Stomach smooth muscle (tissue), 2 donors: ENCODE results near the gene BAHCC1.

Experiments
- H3K27ac ChIP-seq: one replicate; pipeline ENCODE4 v1.7.0; 2013; ENCODE audit warnings: mild to moderate bottlenecking, low read length, inconsistent platforms
- H3K27me3 ChIP-seq, 2 donors: one replicate each; pipeline ENCODE4 v1.7.0; 2013; ENCODE audit warnings: low read length in 2 of 2; ENCODE audit not compliant: insufficient read depth in 2 of 2, control insufficient read depth in 1 of 2
- H3K36me3 ChIP-seq, 2 donors: one replicate each; pipeline ENCODE4 v1.7.0; 2013; ENCODE audit warnings: low read length in 2 of 2; ENCODE audit not compliant: control insufficient read depth in 2 of 2, insufficient read depth in 2 of 2
- H3K4me1 ChIP-seq: one replicate; pipeline ENCODE4 v1.7.0; 2013; ENCODE audit warnings: low read length; ENCODE audit not compliant: control insufficient read depth, insufficient read depth
- H3K4me3 ChIP-seq, 2 donors: one replicate each; pipeline ENCODE4 v1.7.0; 2013; ENCODE audit warnings: low read length in 2 of 2
- H3K9ac ChIP-seq, 2 donors: one replicate each; pipeline ENCODE4 v1.7.0; 2013; ENCODE audit warnings: low read length in 2 of 2, mild to moderate bottlenecking in 1 of 2
- H3K9me3 ChIP-seq, 2 donors: one replicate each; pipeline ENCODE4 v1.7.0; 2013; ENCODE audit warnings: low read length in 2 of 2; ENCODE audit not compliant: control insufficient read depth in 2 of 2
- donor health status: healthy.
- donor health status: Pancreatic carcinoma.

The BAHCC1 gene

DNA sequence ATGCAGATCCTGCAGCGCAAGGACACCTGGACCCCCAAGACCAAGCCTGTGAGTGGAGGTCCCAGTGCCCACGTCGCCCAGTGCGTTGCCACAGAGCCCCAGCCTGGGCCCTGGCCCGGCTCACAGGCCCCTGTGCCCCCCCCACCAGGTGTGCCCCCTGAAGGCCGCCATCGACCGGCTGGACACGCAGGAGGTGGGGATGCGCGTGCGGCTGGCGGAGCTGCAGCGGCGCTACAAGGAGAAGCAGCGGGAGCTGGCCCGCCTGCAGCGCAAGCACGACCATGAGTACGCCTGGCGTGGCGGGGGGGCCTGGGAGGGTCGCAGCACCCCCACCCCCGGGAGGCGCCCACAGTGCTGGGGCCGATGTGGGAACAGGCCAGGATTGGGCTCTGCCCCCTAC is 56.6 kb downstream of the BAHCC1 start:
- no peaks in the 10 kb centered on the region for H3K4me1 ChIP-seq
- no peaks in the 10 kb centered on the region for H3K9me3 ChIP-seq
- no peak overlapping the region for H3K4me3 ChIP-seq
- H3K27ac ChIP-seq: no peak overlapping the region
- H3K36me3 ChIP-seq: no peaks in the 10 kb centered on the region
- no peak overlapping the region for H3K9ac ChIP-seq
- no peaks in the 10 kb centered on the region for H3K27me3 ChIP-seq

DNA sequence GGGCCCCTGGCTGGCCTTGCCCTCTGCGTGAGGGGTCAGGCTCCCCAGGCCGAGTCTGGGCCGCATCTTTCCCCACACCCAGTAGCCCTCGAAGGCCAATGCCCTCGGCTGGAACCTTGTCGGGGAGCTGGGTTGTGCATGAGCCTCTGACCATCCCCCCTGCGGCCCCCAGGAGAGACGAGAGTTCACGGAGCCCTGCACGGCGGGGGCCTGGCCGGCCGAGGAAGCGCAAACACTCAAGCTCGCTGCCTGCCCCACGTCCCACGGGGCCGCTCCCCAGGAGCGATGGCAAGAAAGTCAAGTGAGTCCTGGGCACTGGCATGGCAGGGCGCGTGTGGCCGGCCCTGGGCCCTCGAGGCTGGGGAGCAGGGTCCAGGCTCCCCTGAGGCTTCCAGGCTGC is 57.3 kb downstream of the BAHCC1 start:
- Histone ChIP-seq H3K27me3 (no peaks in the 10 kb centered on the region), H3K9ac (no peak overlapping the region), H3K9me3 (no peaks in the 10 kb centered on the region), H3K4me1 (no peaks in the 10 kb centered on the region), H3K36me3 (no peaks in the 10 kb centered on the region), H3K27ac (no peak overlapping the region), H3K4me3 (no peak overlapping the region)

DNA sequence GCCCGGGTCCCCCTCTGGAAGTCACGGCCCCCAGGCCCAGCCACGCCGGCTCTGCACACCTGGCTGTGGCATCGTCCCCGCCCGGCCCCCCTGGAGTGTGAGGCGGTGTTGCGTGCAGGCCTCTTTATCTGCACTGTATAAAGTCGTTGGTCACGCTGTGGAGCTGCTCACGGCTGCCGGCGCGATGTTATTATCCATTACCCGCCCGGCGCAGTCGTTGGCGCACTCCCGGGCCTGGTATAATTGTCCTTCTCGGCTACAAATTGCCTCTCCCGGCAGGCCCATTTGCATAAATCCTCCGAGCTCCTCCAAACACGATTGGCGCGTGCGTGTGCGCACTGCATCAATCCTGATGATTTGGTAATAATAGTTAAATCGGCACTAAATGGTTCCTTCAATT is 57.8 kb downstream of the BAHCC1 start:
- no peaks in the 10 kb centered on the region for H3K4me1 ChIP-seq
- no peaks in the 10 kb centered on the region for H3K36me3 ChIP-seq
- H3K4me3 ChIP-seq: no peak overlapping the region
- no peaks in the 10 kb centered on the region for H3K9me3 ChIP-seq
- H3K27me3 ChIP-seq: no peaks in the 10 kb centered on the region
- no peak overlapping the region for H3K9ac ChIP-seq
- no peak overlapping the region for H3K27ac ChIP-seq

DNA sequence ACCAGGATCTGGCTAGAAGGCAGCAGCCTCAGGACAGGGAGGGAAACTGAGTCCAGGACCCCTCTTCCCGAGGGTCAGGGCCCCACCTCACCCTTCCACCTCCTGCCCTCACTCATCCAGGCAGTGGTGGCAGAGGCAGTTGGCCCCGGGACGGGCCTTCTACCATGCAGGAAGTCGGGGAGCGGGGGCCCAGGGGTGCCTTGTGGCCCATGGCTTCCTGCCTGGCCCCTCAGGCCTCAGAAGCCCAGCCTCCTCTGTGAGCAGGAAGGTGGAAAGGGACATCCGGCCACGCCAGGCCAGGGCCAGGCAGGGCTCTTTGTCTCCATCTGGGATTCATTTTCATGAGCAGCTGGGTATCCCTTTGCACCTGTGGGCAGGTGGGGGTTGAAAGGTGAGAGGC is 58.5 kb downstream of the BAHCC1 start:
- H3K9me3 ChIP-seq: no peaks in the 10 kb centered on the region
- H3K4me3 ChIP-seq: no peak overlapping the region
- H3K27me3 ChIP-seq: no peaks in the 10 kb centered on the region
- peaks cover 0 to 2% of the 10 kb centered on the region in 2 donors for H3K36me3 ChIP-seq
- H3K4me1 ChIP-seq: no peaks in the 10 kb centered on the region
- no peak overlapping the region for H3K27ac ChIP-seq
- no peak overlapping the region for H3K9ac ChIP-seq

DNA sequence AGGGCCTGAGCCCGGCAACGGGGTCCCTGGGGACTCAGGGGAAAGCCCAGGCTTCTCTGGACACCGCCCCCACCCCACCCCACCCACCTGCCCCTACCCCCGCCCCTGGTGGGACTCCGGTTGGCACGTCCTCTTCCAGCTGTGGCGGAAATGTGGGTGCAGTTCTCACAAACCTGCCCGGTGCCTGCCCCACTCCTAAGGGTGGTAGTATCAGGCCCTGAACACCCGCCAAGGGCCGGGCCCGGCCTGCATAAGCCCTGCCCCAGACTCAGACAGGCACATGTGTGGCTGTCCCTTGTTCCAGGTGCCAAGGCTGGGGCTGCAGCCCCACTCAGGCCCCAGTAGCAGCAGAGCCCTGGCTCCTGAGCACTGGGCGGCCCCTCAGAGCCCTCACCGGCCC is 59.2 kb downstream of the BAHCC1 start:
- Histone ChIP-seq H3K4me1 (no peaks in the 10 kb centered on the region), H3K9ac (no peak overlapping the region), H3K27me3 (no peaks in the 10 kb centered on the region), H3K4me3 (no peak overlapping the region), H3K36me3 (peaks cover 0 to 6% of the 10 kb centered on the region in 2 donors), H3K27ac (no peak overlapping the region), H3K9me3 (no peaks in the 10 kb centered on the region)

DNA sequence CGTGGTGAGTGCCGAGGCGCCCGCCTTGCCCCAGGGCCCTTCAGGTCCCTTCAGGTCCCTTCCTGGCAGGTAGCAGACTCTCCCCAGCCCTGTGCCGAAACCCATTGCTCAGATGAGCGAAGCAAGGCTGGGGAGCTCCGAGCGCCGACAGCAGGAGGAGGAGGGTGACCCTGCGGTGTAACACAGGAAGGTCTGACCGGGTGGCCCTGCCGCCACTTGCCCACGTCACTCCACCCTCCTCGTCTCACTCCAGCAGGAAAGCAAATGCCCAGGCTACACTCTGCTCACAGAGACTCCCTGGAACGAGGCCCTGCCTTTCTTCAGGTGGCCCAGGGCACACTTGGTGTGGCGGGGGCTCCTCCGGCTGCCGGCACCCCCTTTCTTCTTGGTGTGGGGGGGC is 60.1 kb downstream of the BAHCC1 start:
- Histone ChIP-seq H3K4me1 (no peaks in the 10 kb centered on the region), H3K9me3 (no peaks in the 10 kb centered on the region), H3K9ac (no peak overlapping the region), H3K4me3 (no peak overlapping the region), H3K27me3 (no peaks in the 10 kb centered on the region), H3K27ac (no peak overlapping the region), H3K36me3 (peaks cover 0 to 6% of the 10 kb centered on the region in 2 donors)

DNA sequence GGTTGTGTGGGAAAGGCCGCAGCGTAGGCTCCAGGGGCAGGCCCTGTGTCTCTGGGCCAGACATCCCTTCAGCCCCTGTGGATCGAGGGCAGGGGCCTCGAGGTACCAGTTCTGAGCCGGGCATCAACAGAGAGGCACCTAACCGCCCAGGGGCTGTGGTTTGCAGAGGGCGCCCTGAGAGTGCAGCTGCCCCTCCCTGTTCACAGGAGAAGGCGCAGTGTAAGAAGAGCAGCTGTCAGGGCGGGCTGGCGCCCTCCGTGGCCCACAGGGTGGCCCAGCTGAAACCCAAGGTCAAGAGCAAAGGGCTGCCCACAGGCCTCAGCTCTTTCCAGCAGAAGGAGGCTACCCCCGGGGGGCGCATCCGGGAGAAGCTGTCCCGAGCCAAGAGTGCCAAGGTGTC is 60.8 kb downstream of the BAHCC1 start:
- H3K4me1 ChIP-seq: no peaks in the 10 kb centered on the region
- H3K4me3 ChIP-seq: no peak overlapping the region
- H3K9me3 ChIP-seq: no peaks in the 10 kb centered on the region
- no peak overlapping the region for H3K9ac ChIP-seq
- H3K27ac ChIP-seq: no peak overlapping the region
- peaks cover 0 to 6% of the 10 kb centered on the region in 2 donors for H3K36me3 ChIP-seq
- H3K27me3 ChIP-seq: no peaks in the 10 kb centered on the region

DNA sequence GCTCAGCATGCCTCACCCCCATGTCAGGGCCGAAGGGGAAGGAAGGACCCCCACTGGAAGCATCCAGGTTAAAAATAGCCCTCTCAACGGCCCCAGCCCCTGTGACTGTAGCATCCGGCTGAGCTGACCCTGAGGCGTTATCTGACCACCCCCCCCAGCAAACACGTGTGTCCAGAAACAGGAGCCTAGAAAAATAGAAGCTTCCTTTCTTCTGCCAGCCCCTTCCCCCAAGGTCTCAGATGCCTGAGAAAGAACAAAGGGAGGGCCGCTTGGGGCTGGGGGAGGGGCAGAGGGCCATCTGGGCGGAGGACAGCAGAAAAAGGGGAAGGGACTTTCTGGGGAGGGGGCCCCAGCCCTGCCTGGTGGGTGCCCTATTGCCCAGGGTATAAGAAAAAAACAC is 61.5 kb downstream of the BAHCC1 start:
- no peak overlapping the region for H3K27ac ChIP-seq
- H3K27me3 ChIP-seq: no peaks in the 10 kb centered on the region
- peaks cover 0 to 6% of the 10 kb centered on the region in 2 donors for H3K36me3 ChIP-seq
- H3K9me3 ChIP-seq: no peaks in the 10 kb centered on the region
- H3K4me1 ChIP-seq: no peaks in the 10 kb centered on the region
- no peak overlapping the region for H3K9ac ChIP-seq
- H3K4me3 ChIP-seq: no peak overlapping the region

DNA sequence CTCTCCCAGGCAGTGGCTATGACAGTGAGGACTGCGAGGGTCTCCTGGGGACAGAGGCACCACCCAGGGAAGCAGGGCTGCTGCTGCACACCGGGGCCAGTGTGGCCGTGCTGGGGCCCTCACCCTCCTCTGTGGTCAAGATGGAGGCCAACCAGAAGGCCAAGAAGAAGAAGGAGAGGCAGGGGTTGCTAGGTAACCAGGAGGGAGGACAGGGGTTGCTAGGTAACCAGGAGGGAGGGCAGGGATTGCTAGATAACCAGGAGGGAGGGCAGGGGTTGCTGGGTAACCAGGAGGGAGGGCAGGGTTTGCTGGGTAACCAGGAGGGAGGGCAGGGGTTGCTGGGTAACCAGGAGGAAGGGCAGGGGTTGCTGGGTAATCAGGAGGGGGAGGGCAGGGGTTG is 62.1 kb downstream of the BAHCC1 start:
- Histone ChIP-seq H3K4me1 (no peaks in the 10 kb centered on the region), H3K27ac (no peak overlapping the region), H3K4me3 (no peak overlapping the region), H3K9me3 (no peaks in the 10 kb centered on the region), H3K27me3 (no peaks in the 10 kb centered on the region), H3K9ac (no peak overlapping the region), H3K36me3 (peaks cover 0 to 6% of the 10 kb centered on the region in 2 donors)

DNA sequence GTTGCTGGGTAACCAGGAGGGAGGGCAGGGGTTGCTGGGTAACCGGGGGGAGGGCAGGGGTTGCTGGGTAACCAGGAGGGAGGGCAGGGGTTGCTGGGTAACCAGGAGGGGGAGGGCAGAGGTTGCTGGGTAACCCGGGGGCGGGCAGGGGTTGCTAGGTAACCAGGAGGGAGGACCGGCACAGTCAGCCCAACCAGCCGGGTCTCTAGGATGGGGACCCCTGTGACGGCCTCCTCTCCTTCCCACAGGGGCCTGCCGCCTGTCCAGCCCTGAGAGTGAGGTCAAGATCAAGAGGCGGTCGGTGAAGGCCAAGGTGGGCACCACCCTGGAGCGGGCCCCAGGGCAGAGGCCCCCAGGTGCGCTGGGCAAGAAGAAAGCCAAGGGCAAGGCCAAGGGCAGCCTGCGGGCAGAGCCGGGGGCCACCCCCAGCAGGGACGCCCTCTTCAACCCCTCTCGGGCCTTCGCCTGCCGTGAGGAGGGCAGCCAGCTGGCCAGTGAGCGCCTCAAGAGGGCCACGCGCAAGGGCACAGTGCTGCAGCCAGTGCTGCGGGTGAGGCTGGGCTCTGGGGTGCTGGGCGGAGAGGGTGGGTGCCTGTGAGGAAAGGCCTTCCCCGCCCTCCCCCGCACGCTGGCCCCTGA is 62.8 kb downstream of the BAHCC1 start:
- Histone ChIP-seq H3K27me3 (no peaks in the 10 kb centered on the region), H3K4me1 (no peaks in the 10 kb centered on the region), H3K4me3 (no peak overlapping the region), H3K36me3 (peaks cover 0 to 9% of the 10 kb centered on the region in 2 donors), H3K9me3 (no peaks in the 10 kb centered on the region), H3K9ac (no peak overlapping the region), H3K27ac (no peak overlapping the region)

DNA sequence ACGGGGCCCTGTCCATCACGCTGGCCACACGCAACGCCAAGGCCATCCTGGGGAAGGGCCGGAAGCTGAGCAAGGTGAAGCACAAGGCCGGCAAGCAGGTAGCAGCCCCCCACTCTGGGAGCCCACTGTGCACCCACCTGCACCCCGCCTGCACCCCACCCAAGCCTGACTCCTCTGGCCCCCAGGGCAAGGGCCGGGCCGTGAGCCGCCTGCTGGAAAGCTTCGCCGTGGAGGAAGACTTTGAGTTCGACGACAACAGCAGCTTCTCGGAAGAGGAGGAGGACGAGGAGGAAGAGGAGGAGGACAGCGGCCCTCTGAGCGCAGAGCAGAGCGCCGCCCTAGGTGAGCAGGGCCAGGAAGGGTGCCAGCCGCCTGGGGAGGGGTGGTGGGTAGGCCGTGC is 63.4 kb downstream of the BAHCC1 start:
- Histone ChIP-seq H3K9ac (no peak overlapping the region), H3K27me3 (no peaks in the 10 kb centered on the region), H3K4me3 (no peak overlapping the region), H3K9me3 (no peaks in the 10 kb centered on the region), H3K4me1 (no peaks in the 10 kb centered on the region), H3K27ac (no peak overlapping the region), H3K36me3 (peaks cover 0 to 9% of the 10 kb centered on the region in 2 donors)
